ENCODE data around the gene CREBBP.
A peak's percentile ranks its signal among the peaks of the same experiment; 100 is the strongest.

GRCh38 chr16:3695610-3696369, 184.7 kb downstream of the CREBBP start:
- TF ChIP-seq CTCF (IDR thresholded peaks at IDR 0.05): peak in 1 of 7 experiments; percentile 2
- peak in 2 of 3 donors; percentile 58 to 66 for TF ChIP-seq POLR2A (IDR thresholded peaks at IDR 0.05)
